Rectal smooth muscle tissue (tissue), 1 donor: ENCODE results near the gene SEC16A.

ENCODE experiments used
- H3K27ac ChIP-seq: one replicate; pipeline ENCODE4 v1.7.0; 2013; ENCODE audit warnings: low read depth, low read length, inconsistent platforms
- H3K27me3 ChIP-seq: one replicate; pipeline ENCODE4 v1.7.0; 2013; ENCODE audit warnings: low read length; ENCODE audit not compliant: control insufficient read depth, insufficient read depth
- H3K36me3 ChIP-seq: one replicate; pipeline ENCODE4 v1.7.0; 2013; ENCODE audit warnings: low read length; ENCODE audit not compliant: control insufficient read depth, insufficient read depth
- H3K4me1 ChIP-seq: one replicate; pipeline ENCODE4 v1.7.0; 2013; ENCODE audit warnings: low read length; ENCODE audit not compliant: control insufficient read depth, insufficient read depth
- H3K4me3 ChIP-seq: one replicate; pipeline ENCODE4 v1.7.0; 2013; ENCODE audit warnings: low read length
- H3K9ac ChIP-seq: one replicate; pipeline ENCODE4 v1.7.0; 2013; ENCODE audit warnings: low read length

Gene SEC16A

GRCh38 chr9:136470792-136471469 is 11.9 kb downstream of the SEC16A start:
- no peak overlapping the region for H3K4me3 ChIP-seq
- no peaks in the 10 kb centered on the region for H3K27me3 ChIP-seq
- no peak overlapping the region for H3K9ac ChIP-seq
- H3K27ac ChIP-seq = no peak overlapping the region
- peaks cover 47% of the 10 kb centered on the region for H3K36me3 ChIP-seq
- H3K4me1 ChIP-seq = no peaks in the 10 kb centered on the region

GRCh38 chr9:136470356-136470755 is 12.5 kb downstream of the SEC16A start:
- Histone ChIP-seq H3K4me3 (no peak overlapping the region), H3K36me3 (peaks cover 47% of the 10 kb centered on the region), H3K27me3 (no peaks in the 10 kb centered on the region)

GRCh38 chr9:136467766-136468165 is 15.1 kb downstream of the SEC16A start:
- Histone ChIP-seq H3K4me1 (no peaks in the 10 kb centered on the region), H3K36me3 (peaks cover 47% of the 10 kb centered on the region), H3K9ac (no peak overlapping the region), H3K27ac (no peak overlapping the region), H3K4me3 (no peak overlapping the region), H3K27me3 (no peaks in the 10 kb centered on the region)

More at GRCh38 chr9:136470356-136470755, 12.5 kb downstream of the SEC16A start:
- no peak overlapping the region for H3K27ac ChIP-seq
- no peaks in the 10 kb centered on the region for H3K4me1 ChIP-seq
- no peak overlapping the region for H3K9ac ChIP-seq

GRCh38 chr9:136466155-136466541 is 16.7 kb downstream of the SEC16A start:
- no peaks in the 10 kb centered on the region for H3K27me3 ChIP-seq
- no peak overlapping the region for H3K4me3 ChIP-seq
- no peak overlapping the region for H3K27ac ChIP-seq
- peaks cover 55% of the 10 kb centered on the region for H3K36me3 ChIP-seq
- no peak overlapping the region for H3K9ac ChIP-seq
- no peaks in the 10 kb centered on the region for H3K4me1 ChIP-seq

- Histone ChIP-seq H3K27ac (no peak overlapping the region), H3K9ac (no peak overlapping the region), H3K36me3 (peaks cover 53% of the 10 kb centered on the region), H3K27me3 (no peaks in the 10 kb centered on the region), H3K4me1 (no peaks in the 10 kb centered on the region), H3K4me3 (no peak overlapping the region)
Measured at GRCh38 chr9:136465500-136466154, 17.2 kb downstream of the SEC16A start.

GRCh38 chr9:136464241-136464640 is 18.6 kb downstream of the SEC16A start:
- peaks cover 51% of the 10 kb centered on the region for H3K36me3 ChIP-seq
- H3K4me1 ChIP-seq = no peaks in the 10 kb centered on the region
- H3K4me3 ChIP-seq = no peak overlapping the region
- no peak overlapping the region for H3K9ac ChIP-seq
- no peaks in the 10 kb centered on the region for H3K27me3 ChIP-seq
- no peak overlapping the region for H3K27ac ChIP-seq

- no peaks in the 10 kb centered on the region for H3K27me3 ChIP-seq
- H3K4me3 ChIP-seq = no peak overlapping the region
- no peaks in the 10 kb centered on the region for H3K4me1 ChIP-seq
- no peak overlapping the region for H3K9ac ChIP-seq
- peaks cover 57% of the 10 kb centered on the region for H3K36me3 ChIP-seq
- no peak overlapping the region for H3K27ac ChIP-seq
Measured at GRCh38 chr9:136463578-136463977, 19.3 kb downstream of the SEC16A start.

- H3K4me1 ChIP-seq = no peaks in the 10 kb centered on the region
- no peak overlapping the region for H3K9ac ChIP-seq
- no peaks in the 10 kb centered on the region for H3K27me3 ChIP-seq
- no peak overlapping the region for H3K4me3 ChIP-seq
- H3K36me3 ChIP-seq = peaks cover 58% of the 10 kb centered on the region
- H3K27ac ChIP-seq = no peak overlapping the region
Measured at GRCh38 chr9:136462664-136463063, 20.2 kb downstream of the SEC16A start.

GRCh38 chr9:136460772-136461325 is 22.0 kb downstream of the SEC16A start:
- Histone ChIP-seq H3K27me3 (no peaks in the 10 kb centered on the region), H3K9ac (no peak overlapping the region), H3K36me3 (peaks cover 64% of the 10 kb centered on the region), H3K27ac (no peak overlapping the region), H3K4me1 (no peaks in the 10 kb centered on the region), H3K4me3 (no peak overlapping the region)

GRCh38 chr9:136459425-136459824 is 23.4 kb downstream of the SEC16A start:
- Histone ChIP-seq H3K27me3 (no peaks in the 10 kb centered on the region), H3K9ac (no peak overlapping the region), H3K4me3 (no peak overlapping the region), H3K36me3 (peaks cover 68% of the 10 kb centered on the region), H3K4me1 (no peaks in the 10 kb centered on the region), H3K27ac (no peak overlapping the region)

GRCh38 chr9:136457326-136457725 is 25.5 kb downstream of the SEC16A start:
- Histone ChIP-seq H3K27me3 (no peaks in the 10 kb centered on the region), H3K9ac (no peak overlapping the region), H3K36me3 (peaks cover 59% of the 10 kb centered on the region)

GRCh38 chr9:136456258-136456657 is 26.6 kb downstream of the SEC16A start:
- Histone ChIP-seq H3K4me1 (no peaks in the 10 kb centered on the region), H3K9ac (no peak overlapping the region), H3K36me3 (peaks cover 58% of the 10 kb centered on the region), H3K4me3 (no peak overlapping the region), H3K27me3 (no peaks in the 10 kb centered on the region), H3K27ac (no peak overlapping the region)

More at GRCh38 chr9:136457326-136457725, 25.5 kb downstream of the SEC16A start:
- Histone ChIP-seq H3K4me3 (no peak overlapping the region), H3K4me1 (no peaks in the 10 kb centered on the region), H3K27ac (no peak overlapping the region)
